OCI-LY7 (cell line): ENCODE results near the gene MAGIX. TPM values are rescaled to one million over a fixed set of nuclear protein-coding genes. Genes with fewer than 3 reads are reported as not detected.

Source experiments
- BruUV-seq: library from RNA; stranded (reverse); fragments of 400-500 nt; replicated peaks from 2 replicates; lab custom pipeline; 2021; lab: Mats Ljungman, UMichigan
- CTCF ChIA-PET: fragments of 300-600 bp; sonication (Branson Sonifier 250); formaldehyde crosslinking; loops from one replicate; lab custom pipeline; 2022; ENCODE audit warnings: antibody characterized with exemption; ENCODE audit not compliant: unreplicated experiment; lab: Charles Lee
- POLR2A ChIA-PET: fragments of 300-600 bp; sonication (Branson Sonifier 250); formaldehyde crosslinking; loops from one replicate; lab custom pipeline; 2022; ENCODE audit warnings: antibody characterized with exemption; lab: Charles Lee
- DNase-seq: peaks from one replicate; pipeline ENCODE4 v3.0.0-alpha.2; 2015; ENCODE audit warnings: low spot score
- H2AFZ ChIP-seq: fragments of 200-600 bp; sonication (generic), shearing (Covaris generic); 2 replicates; pipeline ENCODE4 v1.6.1; 2014; ENCODE audit warnings: mild to moderate bottlenecking, antibody characterized with exemption, low read length, moderate library complexity
- H3K27ac ChIP-seq: fragments of 200-600 bp; sonication (generic); 2 replicates; pipeline ENCODE4 v1.5.1; 2014; ENCODE audit warnings: mixed run types, low read depth, mild to moderate bottlenecking, moderate library complexity, low read length, inconsistent platforms; ENCODE audit not compliant: poor library complexity, severe bottlenecking
- H3K36me3 ChIP-seq: fragments of 200-600 bp; sonication (generic); 2 replicates; pipeline ENCODE4 v1.6.1; 2014; ENCODE audit warnings: mild to moderate bottlenecking, antibody characterized with exemption, low read length, moderate library complexity, mixed read lengths; ENCODE audit not compliant: insufficient read depth
- H3K4me1 ChIP-seq: fragments of 200-600 bp; sonication (generic); 2 replicates; pipeline ENCODE4 v1.5.1; 2014; ENCODE audit warnings: mild to moderate bottlenecking, low read length; ENCODE audit not compliant: insufficient read depth, poor library complexity, severe bottlenecking
- H3K4me2 ChIP-seq: fragments of 200-600 bp; sonication (generic); 2 replicates; pipeline ENCODE4 v1.6.1; 2014; ENCODE audit warnings: mild to moderate bottlenecking, low read length
- H3K4me3 ChIP-seq: fragments of 200-600 bp; sonication (generic); 2 replicates; pipeline ENCODE4 v1.5.1; 2014; ENCODE audit warnings: mild to moderate bottlenecking, low read depth, low read length; ENCODE audit not compliant: poor library complexity, severe bottlenecking
- H3K79me2 ChIP-seq: fragments of 200-600 bp; sonication (generic); 2 replicates; pipeline ENCODE4 v1.6.1; 2016; ENCODE audit warnings: low read depth, mild to moderate bottlenecking, low read length, moderate library complexity, mixed read lengths; ENCODE audit not compliant: insufficient read depth
- H3K9me2 ChIP-seq: fragments of 200-600 bp; sonication (generic); 2 replicates; pipeline ENCODE4 v1.6.1; 2016; ENCODE audit warnings: mild to moderate bottlenecking, low read length, mixed read lengths; ENCODE audit not compliant: insufficient read depth
- H3K9me3 ChIP-seq: fragments of 200-600 bp; sonication (generic); 2 replicates; pipeline ENCODE4 v1.6.1; 2014; ENCODE audit warnings: mild to moderate bottlenecking, mixed run types, low read length, mixed read lengths
- H4K20me1 ChIP-seq: fragments of 200-600 bp; sonication (generic); 2 replicates; pipeline ENCODE4 v1.6.1; 2014; ENCODE audit warnings: mild to moderate bottlenecking, antibody characterized with exemption, low read length, moderate library complexity, mixed read lengths; ENCODE audit not compliant: insufficient read depth
- CTCF ChIP-seq: fragments of 200-600 bp; sonication (generic); conservative IDR thresholded peaks from 2 replicates; pipeline ENCODE4 v1.5.1; 2014; ENCODE audit warnings: mild to moderate bottlenecking, antibody characterized with exemption, low read length, moderate library complexity, mixed read lengths
- EZH2phosphoT487 ChIP-seq: fragments of 200-600 bp; sonication (generic); IDR thresholded peaks from 2 replicates; pipeline ENCODE4 v1.6.1; 2018; ENCODE audit warnings: low read depth, borderline replicate concordance, mild to moderate bottlenecking, mixed run types, antibody characterized with exemption, low read length, moderate library complexity, mixed read lengths
- intact Hi-C: fragments of 100-400 bp; cut with micrococcal nuclease; formaldehyde crosslinking; loops from one replicate; pipeline ENCODE4 v1.10.0; 2022; ENCODE audit not compliant: unreplicated experiment
- total RNA-seq, 2 experiments: library from RNA; depleted of rRNA in 1 of 2; stranded (reverse); fragments of >200 nt in 1 of 2; shearing (Covaris generic) in 1 of 2; gene quantifications; 2 replicates each; pipeline ENCODE4 v1.2.3, GENCODE V29; 2014 to 2022

Gene MAGIX
- total RNA-seq, 2 experiments from 2014 or later, result 0.85 to 1.7 TPM

- H3K79me2 ChIP-seq, result no peaks in the 10 kb centered on the region
- TF ChIP-seq EZH2phosphoT487 (no peak), CTCF (no peak)
- ChIA-PET CTCF (no interaction called here), POLR2A (no interaction called here)
- no peak overlapping the region for H2AFZ ChIP-seq
- no peaks in the 10 kb centered on the region for H3K4me1 ChIP-seq
- H3K9me3 ChIP-seq, result no peaks in the 10 kb centered on the region
- H3K9me2 ChIP-seq, result no peaks in the 10 kb centered on the region
- H3K36me3 ChIP-seq, result no peaks in the 10 kb centered on the region
- H4K20me1 ChIP-seq, result no peaks in the 10 kb centered on the region
- no peak overlapping the region for H3K27ac ChIP-seq
- no TSS peak for BruUV-seq
- intact Hi-C loops, result no loop called here
- H3K4me2 ChIP-seq, result no peak overlapping the region
- H3K4me3 ChIP-seq, result no peak overlapping the region
- no peak for DNase-seq
Observed at GRCh38 chrX:49212209-49212608, 49.7 kb downstream of the MAGIX start.

- Histone ChIP-seq H2AFZ (no peak overlapping the region), H3K36me3 (no peaks in the 10 kb centered on the region), H3K9me2 (no peaks in the 10 kb centered on the region), H3K79me2 (no peaks in the 10 kb centered on the region), H3K27ac (no peak overlapping the region), H3K4me2 (no peak overlapping the region), H3K4me1 (no peaks in the 10 kb centered on the region), H3K4me3 (no peak overlapping the region), H4K20me1 (no peaks in the 10 kb centered on the region), H3K9me3 (no peaks in the 10 kb centered on the region)
- POLR2A ChIA-PET, result no interaction called here
- no TSS peak for BruUV-seq
- CTCF ChIA-PET, result no interaction called here
- no peak for TF ChIP-seq EZH2phosphoT487
- no peak for TF ChIP-seq CTCF
- intact Hi-C loops, result no loop called here
- no peak for DNase-seq
Observed at GRCh38 chrX:49212861-49213260, 50.3 kb downstream of the MAGIX start.

GRCh38 chrX:49214416-49214815 lies 51.9 kb downstream of the MAGIX start:
- Histone ChIP-seq H3K9me3 (no peaks in the 10 kb centered on the region), H3K9me2 (no peaks in the 10 kb centered on the region), H3K4me3 (no peak overlapping the region), H3K4me2 (no peak overlapping the region), H3K79me2 (no peaks in the 10 kb centered on the region), H3K4me1 (no peaks in the 10 kb centered on the region), H2AFZ (no peak overlapping the region), H3K36me3 (no peaks in the 10 kb centered on the region), H4K20me1 (no peaks in the 10 kb centered on the region), H3K27ac (no peak overlapping the region)
- no peak for DNase-seq
- BruUV-seq, result no TSS peak
- intact Hi-C loops, result no loop called here
- TF ChIP-seq CTCF (no peak), EZH2phosphoT487 (no peak)
- CTCF ChIA-PET, result no interaction called here
- POLR2A ChIA-PET, result no interaction called here
